C4-2B (cell line): ENCODE measurements around the gene IKZF4.

Source experiments
- ZFX ChIP-seq: fragments of 450-650 bp; IDR thresholded peaks from 2 replicates; pipeline ENCODE4 v1.6.1; 2017
- TF ChIP-seq, protein P1 (sequence below): fragments of 450-650 bp; conservative IDR thresholded peaks from 2 replicates; pipeline ENCODE4 v1.5.1; 2017; ENCODE audit warnings: mild to moderate bottlenecking

GRCh38 chr12:55982319-55982936 lies 38.4 kb upstream of the IKZF4 start:
- TF ChIP-seq, protein P1, sequence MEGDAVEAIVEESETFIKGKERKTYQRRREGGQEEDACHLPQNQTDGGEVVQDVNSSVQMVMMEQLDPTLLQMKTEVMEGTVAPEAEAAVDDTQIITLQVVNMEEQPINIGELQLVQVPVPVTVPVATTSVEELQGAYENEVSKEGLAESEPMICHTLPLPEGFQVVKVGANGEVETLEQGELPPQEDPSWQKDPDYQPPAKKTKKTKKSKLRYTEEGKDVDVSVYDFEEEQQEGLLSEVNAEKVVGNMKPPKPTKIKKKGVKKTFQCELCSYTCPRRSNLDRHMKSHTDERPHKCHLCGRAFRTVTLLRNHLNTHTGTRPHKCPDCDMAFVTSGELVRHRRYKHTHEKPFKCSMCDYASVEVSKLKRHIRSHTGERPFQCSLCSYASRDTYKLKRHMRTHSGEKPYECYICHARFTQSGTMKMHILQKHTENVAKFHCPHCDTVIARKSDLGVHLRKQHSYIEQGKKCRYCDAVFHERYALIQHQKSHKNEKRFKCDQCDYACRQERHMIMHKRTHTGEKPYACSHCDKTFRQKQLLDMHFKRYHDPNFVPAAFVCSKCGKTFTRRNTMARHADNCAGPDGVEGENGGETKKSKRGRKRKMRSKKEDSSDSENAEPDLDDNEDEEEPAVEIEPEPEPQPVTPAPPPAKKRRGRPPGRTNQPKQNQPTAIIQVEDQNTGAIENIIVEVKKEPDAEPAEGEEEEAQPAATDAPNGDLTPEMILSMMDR: no peak
- TF ChIP-seq ZFX: no peak
